Kasumi-1 (cell line): ENCODE measurements around the gene KIF21A.
A peak's percentile ranks its signal among the peaks of the same experiment; 100 is the strongest.

Experiments
- DNase-seq, 2 experiments: peaks; one replicate each; lab custom pipeline; 2025; lab: John Stamatoyannopoulos, UW

KIF21A gene

GRCh38 chr12:39431002-39431796 is 11.7 kb downstream of the KIF21A start:
- no peak for DNase-seq

DNA sequence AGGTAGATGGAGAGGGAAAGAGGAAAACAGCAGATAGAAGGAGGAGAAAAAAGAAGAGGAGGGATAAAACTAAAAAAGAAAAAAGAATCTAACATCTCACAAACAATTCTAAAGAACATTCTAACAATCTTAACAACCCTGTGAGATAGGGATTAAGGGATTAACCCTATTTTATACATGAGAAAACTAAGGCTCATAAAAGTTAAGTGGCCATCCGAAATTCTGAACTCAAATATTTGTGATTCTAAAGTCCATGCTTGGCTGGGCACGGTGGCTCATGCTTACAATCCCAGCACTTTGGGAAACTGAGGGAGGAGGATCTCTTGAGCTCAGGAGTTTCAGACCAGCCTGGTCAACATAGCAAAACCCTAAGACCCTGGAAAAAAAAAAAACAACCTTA is 13.1 kb downstream of the KIF21A start:
- no peak for DNase-seq

DNA sequence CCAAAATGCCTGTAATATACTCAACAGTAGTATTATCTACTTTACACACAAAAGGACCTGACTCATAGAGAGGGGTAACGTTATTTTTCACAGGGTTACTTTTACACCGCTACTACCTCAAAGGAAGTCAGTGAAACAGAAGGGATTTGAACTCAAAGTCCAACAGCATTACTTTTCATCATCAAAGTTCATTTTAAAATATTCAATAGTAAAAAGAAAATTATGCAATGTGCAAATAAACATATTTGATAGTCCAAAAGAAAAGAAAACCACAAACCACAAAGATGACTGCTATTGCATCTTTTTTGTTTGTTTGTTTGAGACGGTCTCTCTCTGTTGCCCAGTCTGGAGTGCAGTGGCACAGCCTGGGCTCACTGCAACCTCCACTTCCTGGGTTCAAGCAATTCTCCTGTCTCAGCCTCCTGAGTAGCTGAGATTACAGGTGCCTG is 15.5 kb downstream of the KIF21A start:
- DNase-seq = no peak

GRCh38 chr12:39426636-39427240 is 16.2 kb downstream of the KIF21A start:
- DNase-seq = no peak

- DNase-seq = no peak
These were observed 22.9 kb downstream of the KIF21A start for GRCh38 chr12:39420043-39420442.

DNA sequence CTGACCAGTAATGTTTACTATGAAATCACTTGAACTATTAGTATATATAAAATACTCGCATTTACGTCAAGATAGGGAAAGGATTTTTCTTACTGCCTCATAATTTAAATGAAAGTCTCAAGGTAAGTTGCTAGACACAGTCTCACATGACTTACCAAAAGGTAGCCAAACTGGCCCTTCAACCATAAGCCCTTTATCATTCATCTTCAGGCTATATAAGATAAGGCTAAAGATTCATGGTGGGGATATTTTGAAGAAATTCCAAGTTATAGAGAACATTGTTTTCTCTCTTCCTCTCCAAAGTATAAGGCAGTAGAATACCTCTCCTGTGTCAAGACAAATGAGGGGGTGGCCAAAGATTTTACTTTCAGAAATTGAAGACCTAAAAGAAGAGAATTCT is 23.4 kb downstream of the KIF21A start:
- no peak for DNase-seq

GRCh38 chr12:39417916-39418315 is 25.0 kb downstream of the KIF21A start:
- no peak for DNase-seq

DNA sequence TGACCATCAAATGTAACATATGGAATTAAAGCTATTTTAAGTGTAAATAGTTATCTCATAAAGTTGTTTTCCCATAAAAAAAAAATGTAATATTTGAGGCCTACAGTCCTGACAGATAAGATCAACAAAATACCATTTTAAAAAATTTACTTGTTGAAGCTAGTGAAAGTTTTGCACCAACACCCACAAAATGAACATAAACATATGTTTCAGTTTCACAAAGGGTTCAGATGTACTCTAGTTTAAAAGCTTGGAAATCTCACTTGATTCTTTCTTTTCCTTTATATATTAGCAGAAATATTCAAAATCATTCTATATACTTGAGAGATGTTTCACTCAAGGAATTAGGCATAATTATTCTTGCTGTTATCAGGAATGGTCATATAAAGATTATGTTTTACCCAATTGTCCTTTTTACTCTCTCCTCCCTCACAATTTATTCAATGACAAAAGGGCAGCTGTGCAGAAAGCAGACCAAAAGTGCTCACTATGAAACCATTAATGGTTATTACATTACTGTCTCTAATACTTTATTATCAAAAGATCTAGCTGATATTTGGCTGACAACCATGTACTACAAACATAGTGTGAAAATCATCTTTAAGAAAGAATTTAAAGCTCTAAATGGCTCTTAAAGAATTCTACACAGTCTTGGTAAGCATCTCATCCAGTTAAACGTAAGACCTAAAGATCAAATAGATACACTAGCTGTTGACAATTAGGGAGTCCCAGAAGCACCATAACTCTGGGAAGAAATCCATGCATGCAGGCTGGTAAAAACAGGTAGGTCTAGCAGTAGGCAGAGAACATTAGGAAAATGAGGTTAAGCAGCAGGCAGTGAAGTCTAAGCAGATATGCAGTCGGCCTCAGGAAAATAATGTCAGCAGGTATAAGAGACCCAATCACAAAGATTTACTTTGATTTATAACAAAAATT is 28.8 kb downstream of the KIF21A start:
- no peak for DNase-seq

DNA sequence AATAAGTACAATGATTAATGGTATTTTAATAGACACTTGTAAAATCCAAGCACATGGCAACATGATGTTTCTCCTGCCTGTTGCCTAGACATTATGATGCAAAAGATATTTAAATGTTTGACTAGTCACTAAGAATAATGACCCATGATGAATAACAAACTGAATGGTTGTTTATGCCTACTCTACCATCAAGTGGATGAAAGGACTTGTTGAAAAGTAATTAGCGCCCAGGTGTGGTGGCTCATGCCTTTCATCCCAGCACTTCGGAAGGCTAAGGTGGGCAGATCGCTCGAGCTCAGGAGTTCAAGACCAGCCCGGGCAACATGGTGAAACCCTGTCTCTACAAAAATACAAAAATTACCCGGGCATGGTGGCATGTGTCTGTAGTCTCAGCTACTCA is 30.7 kb downstream of the KIF21A start:
- no peak for DNase-seq

GRCh38 chr12:39406262-39406661 is 36.7 kb downstream of the KIF21A start:
- DNase-seq = no peak

GRCh38 chr12:39405580-39405979 is 37.3 kb downstream of the KIF21A start:
- DNase-seq = no peak

GRCh38 chr12:39404000-39404399 is 38.9 kb downstream of the KIF21A start:
- DNase-seq = no peak

- DNase-seq = no peak
These were observed 39.5 kb downstream of the KIF21A start for GRCh38 chr12:39403376-39403775.

DNA sequence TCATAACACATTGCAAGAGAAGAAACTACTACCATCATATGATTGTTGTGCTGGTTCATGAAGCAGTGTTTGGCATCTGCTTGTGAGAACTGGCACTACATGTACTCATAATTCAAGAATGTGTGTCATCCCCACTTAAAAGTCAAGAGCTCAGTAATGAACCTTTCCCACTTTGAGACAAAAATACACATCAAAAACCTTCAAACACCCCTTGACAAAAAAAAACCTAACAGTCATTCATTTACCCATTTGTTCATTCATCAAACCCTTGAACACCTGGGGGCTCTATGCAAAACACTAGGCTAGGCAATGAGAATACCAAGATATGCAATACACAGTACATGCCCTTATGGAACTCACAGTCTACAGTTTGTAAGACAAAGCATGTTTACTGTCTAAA is 40.0 kb downstream of the KIF21A start:
- DNase-seq = no peak

DNA sequence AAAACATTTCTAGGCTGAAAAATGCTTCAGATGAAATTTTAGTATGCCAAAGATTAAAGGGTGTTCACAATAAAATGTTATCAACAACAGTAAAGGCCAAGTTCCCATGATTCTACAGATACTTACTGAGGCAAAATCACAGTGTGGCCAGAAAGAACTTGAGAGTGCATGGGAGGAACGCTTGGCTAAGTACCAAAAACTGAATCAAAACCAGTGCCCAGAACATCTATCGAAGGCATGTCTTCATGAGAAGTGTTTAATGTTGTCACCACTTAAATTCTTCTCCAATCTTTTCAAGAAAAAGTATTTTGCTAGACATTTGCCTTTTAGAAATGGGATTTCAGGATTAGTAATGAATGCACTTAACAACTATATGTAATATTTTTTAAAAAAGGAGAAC is 41.5 kb downstream of the KIF21A start:
- peak in 1 of 2 experiments; percentile 19 for DNase-seq

DNA sequence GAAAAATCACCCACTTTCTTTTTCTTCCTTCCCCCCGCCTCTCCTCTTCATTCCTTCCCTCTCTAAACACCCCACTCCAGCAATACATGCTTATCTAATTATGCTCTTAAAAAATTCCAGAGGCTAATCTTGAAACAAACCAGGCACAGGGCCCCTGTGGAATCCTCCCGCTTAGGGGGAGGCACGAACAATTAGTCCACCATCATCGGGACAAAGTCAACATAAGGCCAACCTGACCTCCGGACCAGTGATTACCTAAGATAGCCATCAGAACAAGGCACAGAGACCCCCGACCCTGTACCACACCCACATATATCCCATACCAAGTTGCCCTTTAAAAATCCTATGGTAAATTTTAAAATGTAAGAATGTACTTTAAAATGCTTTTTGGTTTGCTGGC is 47.1 kb downstream of the KIF21A start:
- DNase-seq = no peak

DNA sequence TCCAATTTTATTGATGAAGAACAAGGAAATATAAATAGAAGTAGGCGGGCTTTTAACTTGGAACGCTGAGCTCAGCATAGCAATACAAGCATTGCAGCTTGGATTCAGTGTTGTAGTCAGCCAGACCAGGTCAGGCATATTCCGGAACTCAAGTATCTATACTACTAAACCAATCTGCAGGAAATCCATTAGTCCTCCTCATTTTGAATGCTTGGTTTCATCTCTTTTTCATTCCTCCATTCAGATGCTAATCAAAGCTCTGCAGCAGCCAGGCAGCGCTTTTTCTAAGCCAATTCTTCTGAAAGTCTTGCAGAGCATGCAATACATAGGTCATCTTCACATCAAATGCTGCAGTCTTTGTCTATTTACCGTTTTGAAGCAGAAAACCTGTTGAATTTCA is 49.0 kb downstream of the KIF21A start:
- no peak for DNase-seq

GRCh38 chr12:39393179-39393578 is 49.7 kb downstream of the KIF21A start:
- DNase-seq = no peak

DNA sequence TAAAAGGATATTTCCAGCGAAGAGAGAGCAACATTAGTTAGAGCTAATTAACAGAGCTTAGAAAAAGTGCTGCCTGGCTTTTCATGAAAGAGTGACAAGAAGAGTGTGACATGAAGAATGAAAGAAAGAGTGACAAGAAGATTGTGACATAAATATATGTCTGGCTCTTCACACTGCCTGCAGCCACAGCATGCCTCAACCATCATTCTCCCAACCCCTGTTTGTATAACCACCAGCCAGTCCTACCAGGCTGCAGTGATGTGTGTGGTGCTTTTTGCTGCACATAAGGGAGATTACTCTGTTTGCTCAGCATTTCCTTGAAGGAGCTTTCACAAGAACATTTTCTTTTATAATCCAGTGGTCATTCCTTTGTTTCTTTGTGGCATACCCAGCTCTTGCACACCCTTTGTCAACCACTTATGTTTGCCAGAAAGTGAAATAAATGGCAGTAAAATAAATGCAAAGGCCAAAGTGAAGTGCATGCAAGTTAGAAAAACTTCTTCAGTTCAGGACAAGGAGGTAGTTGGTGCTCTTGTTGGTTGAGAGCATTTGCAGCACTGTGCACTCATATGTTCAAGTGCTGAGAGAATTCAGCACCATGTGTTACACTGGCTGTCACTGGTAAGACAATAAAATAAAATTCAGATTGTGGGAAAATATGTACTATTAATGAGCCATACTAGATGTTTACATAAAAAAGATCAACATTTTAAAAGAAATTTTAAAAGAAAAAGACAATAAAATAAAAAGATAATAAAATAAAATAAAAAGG is 50.6 kb downstream of the KIF21A start:
- DNase-seq = no peak

- DNase-seq = no peak
These were observed 52.2 kb downstream of the KIF21A start for GRCh38 chr12:39390752-39391151.

- no peak for DNase-seq
These were observed 53.3 kb downstream of the KIF21A start for GRCh38 chr12:39389399-39390150.
